ENCODE results near the gene FBXL15. TPM values are rescaled to one million over a fixed set of nuclear protein-coding genes. Genes with fewer than 3 reads are reported as not detected.

Gene FBXL15
- total and polyA plus RNA-seq, 2 of the 13 experiments (the other 11 are each of a cell fraction or from before 2014, with no cell fraction given) = 4.3 to 8.3 TPM

- TF ChIP-seq ATF7 (IDR thresholded peaks at IDR 0.05) (no peak), ATF7 (CRISPR knock-in tag; IDR thresholded peaks at IDR 0.05) (no peak), HIC2 (CRISPR knock-in tag; IDR thresholded peaks at IDR 0.05; ENCODE audit: low read depth) (peak; percentile 81), TRAFD1 (CRISPR knock-in tag; IDR thresholded peaks at IDR 0.05; ENCODE audit: borderline replicate concordance) (no peak), MED8 (CRISPR knock-in tag; IDR thresholded peaks at IDR 0.05; ENCODE audit: insufficient replicate concordance) (peak; percentile 90), ZNF776 (CRISPR knock-in tag; IDR thresholded peaks at IDR 0.05) (peak; percentile 99), GTF2F1 (IDR thresholded peaks at IDR 0.05; ENCODE audit: low read length) (no peak), STAT6 (CRISPR knock-in tag; IDR thresholded peaks at IDR 0.05; ENCODE audit: borderline replicate concordance) (no peak), ZNF7 (CRISPR knock-in tag; IDR thresholded peaks at IDR 0.05) (no peak; the same call in 1 of the 2 replicates), HNRNPK (IDR thresholded peaks at IDR 0.05; ENCODE audit: low read depth, low read length, poor library complexity, severe bottlenecking) (peak; percentile 72), ZNF382 (CRISPR knock-in tag; IDR thresholded peaks at IDR 0.05; ENCODE audit: borderline replicate concordance) (no peak), THAP11 (CRISPR knock-in tag; IDR thresholded peaks at IDR 0.05) (peak; percentile 82), ZNF710 (CRISPR knock-in tag; IDR thresholded peaks at IDR 0.05; ENCODE audit: borderline replicate concordance) (peak; percentile 92), SOX6 (IDR thresholded peaks at IDR 0.05) (no peak), SOX6 (CRISPR knock-in tag; IDR thresholded peaks at IDR 0.05) (peak; percentile 77), HES4 (CRISPR knock-in tag; IDR thresholded peaks at IDR 0.05; ENCODE audit: borderline replicate concordance) (peak; percentile 59; the same call in 1 of the 2 replicates), PHF21A (CRISPR knock-in tag; IDR thresholded peaks at IDR 0.05) (peak; percentile 30), STAG1 (CRISPR knock-in tag; IDR thresholded peaks at IDR 0.05) (peak; percentile 77), HMG20A (CRISPR knock-in tag; IDR thresholded peaks at IDR 0.05; ENCODE audit: borderline replicate concordance) (peak; percentile 44; the same call in 1 of the 2 replicates), AKAP8 (CRISPR knock-in tag; IDR thresholded peaks at IDR 0.05) (peak; percentile 90), ZNF598 (CRISPR knock-in tag; IDR thresholded peaks at IDR 0.05; ENCODE audit: borderline replicate concordance) (peak; percentile 90), ZNF207 (IDR thresholded peaks at IDR 0.05; ENCODE audit: borderline replicate concordance) (no peak)
These were observed 21.2 kb upstream of the FBXL15 start (continued) for GRCh38 chr10:102399217-102400021.

Measured in HepG2 (cell line).